ENCODE measurements around the gene LARGE2. TPM values are rescaled to one million over a fixed set of nuclear protein-coding genes. Genes with fewer than 3 reads are reported as not detected.

LARGE2 gene
- total RNA-seq, 1 donor from 2014 or later, result 1.4 TPM

- intact Hi-C loops (cut with DNase I), result no loop called here
- DNase-seq (ENCODE audit: low spot score) (no peak), ATAC-seq (no peak)
Observed at GRCh38 chr11:45939836-45940235, 17.4 kb downstream of the LARGE2 start.

- DNase-seq (ENCODE audit: low spot score), result no peak
- no peak for ATAC-seq
- intact Hi-C loops (cut with DNase I), result no loop called here
Observed at GRCh38 chr11:45941285-45941684, 18.8 kb downstream of the LARGE2 start.

- intact Hi-C loops (cut with DNase I), result no loop called here
Observed at GRCh38 chr11:45942381-45942780, 19.9 kb downstream of the LARGE2 start.

GRCh38 chr11:45945397-45945999, 23.0 kb downstream of the LARGE2 start:
- ATAC-seq (no peak), DNase-seq (ENCODE audit: low spot score) (no peak)
- intact Hi-C loops (cut with DNase I), result no loop called here

More at GRCh38 chr11:45942381-45942780, 19.9 kb downstream of the LARGE2 start:
- DNase-seq (ENCODE audit: low spot score) (no peak), ATAC-seq (no peak)

GRCh38 chr11:45947885-45948284, 25.4 kb downstream of the LARGE2 start:
- DNase-seq (ENCODE audit: low spot score), result no peak
- no peak for ATAC-seq

GRCh38 chr11:45948356-45948755, 25.9 kb downstream of the LARGE2 start:
- no peak for DNase-seq (ENCODE audit: low spot score)
- no peak for ATAC-seq
- intact Hi-C loops (cut with DNase I), result no loop called here

More at GRCh38 chr11:45947885-45948284, 25.4 kb downstream of the LARGE2 start:
- intact Hi-C loops (cut with DNase I), result no loop called here

- DNase-seq (ENCODE audit: low spot score), result no peak
- intact Hi-C loops (cut with DNase I), result no loop called here
- peak; percentile 91 for ATAC-seq
Observed at GRCh38 chr11:45949992-45950407, 27.5 kb downstream of the LARGE2 start.

GRCh38 chr11:45959851-45960250, 37.4 kb downstream of the LARGE2 start:
- intact Hi-C loops (cut with DNase I), result no loop called here
- ATAC-seq, result no peak
- no peak for DNase-seq (ENCODE audit: low spot score)

- intact Hi-C loops (cut with DNase I), result no loop called here
- DNase-seq (ENCODE audit: low spot score), result no peak
- peak; percentile 82 for ATAC-seq
Observed at GRCh38 chr11:45960387-45961095, 38.1 kb downstream of the LARGE2 start.

- no peak for DNase-seq (ENCODE audit: low spot score)
- intact Hi-C loops (cut with DNase I), result no loop called here
- no peak for ATAC-seq
Observed at GRCh38 chr11:45961751-45962240, 39.3 kb downstream of the LARGE2 start.

- peak; percentile 88 for ATAC-seq
- peak; percentile 66 for DNase-seq (ENCODE audit: low spot score)
- intact Hi-C loops (cut with DNase I), result no loop called here
Observed at GRCh38 chr11:45964911-45965389, 42.5 kb downstream of the LARGE2 start.

- no peak for ATAC-seq
Observed at GRCh38 chr11:45967506-45967905, 45.0 kb downstream of the LARGE2 start.

GRCh38 chr11:45968901-45969300, 46.4 kb downstream of the LARGE2 start:
- intact Hi-C loops (cut with DNase I), result no loop called here
- peak; percentile 20 for ATAC-seq
- no peak for DNase-seq (ENCODE audit: low spot score)

More at GRCh38 chr11:45967506-45967905, 45.0 kb downstream of the LARGE2 start:
- no peak for DNase-seq (ENCODE audit: low spot score)
- intact Hi-C loops (cut with DNase I), result no loop called here

GRCh38 chr11:45973601-45974000, 51.1 kb downstream of the LARGE2 start:
- intact Hi-C loops (cut with DNase I), result no loop called here
- ATAC-seq (no peak), DNase-seq (ENCODE audit: low spot score) (no peak)

- intact Hi-C loops (cut with DNase I), result no loop called here
Observed at GRCh38 chr11:45974806-45975205, 52.4 kb downstream of the LARGE2 start.

More at GRCh38 chr11:45974806-45975205, 52.4 kb downstream of the LARGE2 start:
- no peak for ATAC-seq
- no peak for DNase-seq (ENCODE audit: low spot score)

Other genes starting within 250 kb of the LARGE2 start
- 12.0 TPM for gene SLC35C1, start 117.5 kb upstream of the LARGE2 start, total RNA-seq
- gene CRY2, start 75.2 kb upstream of the LARGE2 start, total RNA-seq, result 74.2 TPM
- gene MAPK8IP1, start 37.0 kb upstream of the LARGE2 start, total RNA-seq, result 285 TPM
- gene FREY1, start 15.4 kb upstream of the LARGE2 start, total RNA-seq, result not detected
- gene PEX16, start 4.8 kb upstream of the LARGE2 start, total RNA-seq, result 19.0 TPM
- gene PHF21A, start 198.8 kb downstream of the LARGE2 start, total RNA-seq, result 82.2 TPM